Fibroblast of peridontal ligament (primary cell): ENCODE data around the gene LRRC14B.
A peak's percentile ranks its signal among the peaks of the same experiment; 100 is the strongest.
"Not testable (repeated sequence)": the region's sequence is repeated elsewhere in the genome, so short reads cannot be mapped to it uniquely, and the experiment has no call there.

Experiments used
- DNase-seq: peaks from one replicate; pipeline ENCODE4 v3.0.0-alpha.2; 2010; ENCODE audit errors: extremely low read depth

LRRC14B gene

DNA sequence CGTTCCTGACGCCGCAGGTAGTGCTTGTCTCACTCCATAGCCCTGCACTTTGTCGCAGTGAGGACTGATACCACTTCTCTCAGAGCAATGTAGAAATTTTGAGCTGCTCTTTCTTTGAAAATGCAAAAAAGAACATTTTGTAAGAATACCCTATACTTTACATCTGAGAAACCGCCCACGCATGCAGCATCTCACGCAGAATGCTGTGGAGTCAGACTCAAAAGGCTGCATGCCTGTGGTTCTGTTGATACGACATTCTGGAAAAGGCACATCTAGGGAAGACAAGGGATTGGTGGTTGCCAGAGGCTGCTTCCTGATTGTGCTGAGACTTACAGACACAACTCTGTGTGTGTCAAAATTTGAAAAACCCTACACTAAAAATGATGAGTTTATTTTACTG, 46.6 kb downstream of the LRRC14B start:
- DNase-seq = peak; percentile 46

DNA sequence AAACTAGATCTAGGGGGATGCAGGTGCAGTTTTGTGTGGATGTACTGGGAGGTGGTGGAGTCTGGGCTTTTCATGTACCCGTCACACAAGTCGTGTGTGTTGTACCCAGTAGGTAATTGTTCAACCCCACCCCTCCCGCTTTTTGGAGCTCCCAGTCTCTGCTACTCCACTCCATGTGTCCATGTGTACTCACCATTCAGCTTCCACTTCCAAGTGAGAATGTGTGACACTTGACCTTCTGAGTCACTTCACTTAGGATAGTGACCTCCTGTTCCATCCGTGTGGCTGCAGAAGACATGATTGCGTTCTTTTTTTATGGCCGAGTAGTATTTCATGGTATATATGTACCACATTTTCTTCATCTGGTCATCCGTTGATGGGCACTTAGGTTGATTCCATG, 49.3 kb downstream of the LRRC14B start:
- not testable (repeated sequence) for DNase-seq

DNA sequence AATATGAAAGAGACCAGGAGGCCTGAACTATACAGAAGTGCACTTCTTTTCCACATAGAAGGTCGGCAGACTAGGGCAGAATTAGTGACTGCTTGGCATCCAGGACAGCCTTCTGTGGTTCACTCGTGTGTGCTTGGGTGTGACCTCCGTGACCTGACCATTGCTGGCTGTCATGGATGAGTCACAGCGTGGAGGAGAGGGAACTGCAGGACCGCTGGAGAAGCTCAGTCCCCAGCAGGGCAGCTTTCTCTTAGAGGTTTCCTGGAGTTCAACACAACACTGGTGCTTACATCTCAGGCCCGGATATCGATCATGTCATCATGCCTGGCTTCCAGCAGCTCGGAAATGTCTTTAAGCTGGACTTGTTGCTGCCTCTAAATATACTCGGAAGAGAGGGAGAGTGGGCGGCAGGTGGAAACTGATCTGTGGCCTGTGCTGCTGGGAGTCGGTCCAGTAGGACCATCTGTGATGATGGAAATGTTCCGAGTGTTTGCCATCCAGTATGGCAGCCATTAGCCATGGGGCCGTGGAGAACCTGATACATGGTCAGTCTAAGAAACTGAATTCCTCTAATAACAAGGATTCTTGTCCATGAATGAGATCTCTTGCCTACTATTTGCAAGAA, 49.9 kb downstream of the LRRC14B start:
- not testable (repeated sequence) for DNase-seq

DNA sequence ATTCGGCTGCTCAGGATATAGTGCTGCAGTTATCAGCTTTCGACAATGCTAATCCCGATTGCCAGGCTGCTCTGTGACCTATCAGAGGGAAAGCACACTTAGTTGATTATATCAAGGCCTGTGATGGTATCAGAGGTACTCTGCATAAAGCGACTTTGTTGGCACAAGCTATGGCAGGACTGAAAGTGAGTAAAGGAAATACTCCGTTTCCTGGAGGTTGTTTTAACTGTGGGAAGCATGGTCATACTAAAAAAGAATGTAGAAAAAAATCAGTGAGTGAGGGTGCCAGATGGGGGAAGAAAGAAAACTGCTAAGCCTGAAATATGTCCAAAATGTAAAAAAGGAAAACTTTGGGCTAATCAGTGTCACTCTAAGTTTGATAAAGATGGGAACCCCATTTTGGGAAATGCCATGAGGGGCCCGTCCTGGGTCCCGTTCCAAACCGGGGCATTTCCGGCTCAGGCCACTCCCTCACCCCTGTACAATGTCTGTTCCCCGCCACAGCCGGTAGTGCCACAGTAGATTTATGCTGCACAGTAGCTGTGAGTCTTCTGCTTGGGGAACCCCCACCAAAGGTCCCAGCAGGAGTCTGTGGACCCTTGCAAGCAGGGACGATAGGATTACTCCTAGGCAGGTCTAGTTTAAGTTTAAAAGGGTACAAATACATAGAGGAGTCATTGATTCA, 52.5 kb downstream of the LRRC14B start:
- DNase-seq = not testable (repeated sequence)

DNA sequence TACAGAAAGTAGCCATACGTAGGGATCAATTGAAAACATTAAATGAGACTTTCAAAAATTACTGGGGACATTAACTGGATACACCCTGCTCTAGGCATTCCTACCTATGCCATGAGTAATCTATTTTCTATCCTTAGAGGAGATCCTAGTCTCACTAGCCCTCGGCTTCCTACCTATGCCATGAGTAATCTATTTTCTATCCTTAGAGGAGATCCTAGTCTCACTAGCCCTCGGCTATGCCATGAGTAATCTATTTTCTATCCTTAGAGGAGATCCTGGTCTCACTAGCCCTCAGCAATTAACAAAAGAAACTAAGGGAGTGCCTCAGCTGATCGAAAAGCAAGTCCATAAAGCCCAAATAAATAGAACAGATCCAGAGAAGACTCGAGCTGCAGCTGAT, 54.4 kb downstream of the LRRC14B start:
- not testable (repeated sequence) for DNase-seq
